Naive thymus-derived CD8-positive, alpha-beta T cell (primary cell): ENCODE data around the gene GBP7. TPM values are rescaled to one million over a fixed set of nuclear protein-coding genes. Genes with fewer than 3 reads are reported as not detected.
A peak's percentile ranks its signal among the peaks of the same experiment; 100 is the strongest.

Source experiments
- ATAC-seq, 2 donors: fragments of 150-1000 bp; cut with Tn5 transposase in 1 of 2; sonication (Bioruptor Pico), chemical (Tn5 transposase) in 1 of 2; 1 replicate in 1 of 2; 2 replicates in 1 of 2; pipeline ENCODE4 v1.10.0; 2021; ENCODE audit warnings: mild to moderate bottlenecking in 2 of 2, moderate library complexity in 2 of 2
- POLR2A ChIA-PET: fragments of 350-600 bp; sonication (Branson Sonifier 250); formaldehyde crosslinking; loops from one replicate; lab custom pipeline; 2021; ENCODE audit warnings: antibody characterized with exemption; lab: Charles Lee
- DNase-seq, 10 donors: peaks; one replicate each; pipeline versions ENCODE4 v3.0.0 to v3.0.0-alpha.2; 2020 to 2022
- H3K27ac Mint-ChIP-seq, 10 donors: one replicate each; pipeline ENCODE4 v1.8.0; 2020 to 2022; ENCODE audit warnings: mild to moderate bottlenecking in 10 of 10, mixed read lengths in 10 of 10, moderate library complexity in 4 of 10, inconsistent platforms in 1 of 10
- H3K27me3 Mint-ChIP-seq, 5 donors: one replicate each; pipeline ENCODE4 v1.8.0; 2021 to 2022; ENCODE audit warnings: mixed read lengths in 5 of 5
- H3K36me3 Mint-ChIP-seq, 3 donors: one replicate each; pipeline ENCODE4 v1.8.0; 2020 to 2022; ENCODE audit warnings: mixed read lengths in 3 of 3, mild to moderate bottlenecking in 2 of 3, inconsistent platforms in 1 of 3
- H3K4me1 Mint-ChIP-seq, 4 donors: one replicate each; pipeline ENCODE4 v1.8.0; 2021 to 2022; ENCODE audit warnings: mixed read lengths in 4 of 4
- H3K4me3 Mint-ChIP-seq, 10 donors: one replicate each; pipeline ENCODE4 v1.8.0; 2020 to 2022; ENCODE audit warnings: mild to moderate bottlenecking in 10 of 10, mixed read lengths in 10 of 10, moderate library complexity in 6 of 10, inconsistent platforms in 1 of 10
- H3K9me3 Mint-ChIP-seq, 9 donors: one replicate each; pipeline ENCODE4 v1.8.0; 2020 to 2022; ENCODE audit warnings: mixed read lengths in 9 of 9, mild to moderate bottlenecking in 3 of 9, inconsistent platforms in 1 of 9, moderate library complexity in 1 of 9
- polyA plus RNA-seq, 3 donors: library from polyadenylated mRNA; unstranded; fragments of 300-500 nt; fragmentation: Illumina TruSeq; gene quantifications; one replicate each; pipeline ENCODE4 v1.2.3, GENCODE V29; 2021
- total RNA-seq, 8 experiments: library from RNA in 2 of 8; stranded (reverse) in 2 of 8; gene quantifications; one replicate each; pipeline ENCODE4 v1.2.3 and lab custom pipeline; 2021 to 2026

GBP7 gene
- total and polyA plus RNA-seq, 5 experiments from 2014 or later, result 0.14 TPM; not detected in 4

DNA sequence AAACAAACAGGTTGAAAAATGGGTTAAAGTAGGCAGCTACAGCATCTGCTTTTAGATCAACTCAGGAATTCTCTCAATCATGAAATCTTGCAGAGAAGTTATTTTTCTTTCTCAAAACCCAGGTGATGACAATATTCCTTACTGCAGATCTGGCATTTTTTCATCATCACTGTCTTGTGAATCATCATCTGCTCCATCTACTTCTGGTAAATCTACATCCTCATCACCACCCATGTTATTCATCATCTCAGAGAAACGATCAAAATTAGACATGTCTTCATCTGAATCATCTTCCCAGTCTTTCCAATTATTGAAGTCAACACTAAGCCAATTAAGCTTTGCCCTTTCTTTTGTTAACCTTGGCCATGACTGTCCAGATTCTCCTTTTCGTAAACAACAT lies 71.7 kb downstream of the GBP7 start:
- POLR2A ChIA-PET, result no interaction called here
- peaks cover 0 to 1% (median 0%) of the 10 kb centered on the region in 5 donors for H3K27me3 Mint-ChIP-seq
- ATAC-seq (no peak), DNase-seq (no peak)
- peaks cover 49 to 54% (median 54%) of the 10 kb centered on the region in 3 donors for H3K36me3 Mint-ChIP-seq
- no peak overlapping the region for H3K4me3 Mint-ChIP-seq
- H3K9me3 Mint-ChIP-seq, result peaks cover 0 to 17% (median 6%) of the 10 kb centered on the region in 9 donors
- H3K27ac Mint-ChIP-seq, result peak overlapping the region in 3 of 10 donors; percentile 2 to 75 (median 11)
- H3K4me1 Mint-ChIP-seq, result peaks cover 0 to 7% (median 5%) of the 10 kb centered on the region in 4 donors

- Mint-ChIP-seq H3K27ac (no peak overlapping the region), H3K9me3 (peaks cover 0 to 23% (median 6%) of the 10 kb centered on the region in 9 donors), H3K27me3 (peaks cover 0 to 1% (median 0%) of the 10 kb centered on the region in 5 donors), H3K36me3 (peaks cover 32 to 38% (median 36%) of the 10 kb centered on the region in 3 donors), H3K4me3 (no peak overlapping the region), H3K4me1 (peaks cover 0 to 7% (median 0%) of the 10 kb centered on the region in 4 donors)
- POLR2A ChIA-PET, result no interaction called here
- DNase-seq, result no peak
- no peak for ATAC-seq
These were observed 73.8 kb downstream of the GBP7 start for GRCh38 chr1:89102021-89102420.

- Mint-ChIP-seq H3K27me3 (peaks cover 0 to 1% (median 0%) of the 10 kb centered on the region in 5 donors), H3K27ac (no peak overlapping the region), H3K4me3 (no peak overlapping the region), H3K9me3 (peaks cover 0 to 27% (median 8%) of the 10 kb centered on the region in 9 donors), H3K4me1 (peaks cover 0 to 4% (median 0%) of the 10 kb centered on the region in 4 donors), H3K36me3 (peaks cover 16 to 28% (median 24%) of the 10 kb centered on the region in 3 donors)
- DNase-seq (no peak), ATAC-seq (no peak)
- POLR2A ChIA-PET, result no interaction called here
These were observed 75.4 kb downstream of the GBP7 start for GRCh38 chr1:89100412-89100811.

GRCh38 chr1:89098857-89099256 lies 76.9 kb downstream of the GBP7 start:
- POLR2A ChIA-PET, result no interaction called here
- Mint-ChIP-seq H3K4me3 (no peak overlapping the region), H3K9me3 (peaks cover 0 to 13% (median 2%) of the 10 kb centered on the region in 9 donors), H3K27ac (no peak overlapping the region), H3K27me3 (peaks cover 0 to 1% (median 0%) of the 10 kb centered on the region in 5 donors), H3K36me3 (peaks cover under 1 to 13% (median 9%) of the 10 kb centered on the region in 3 donors), H3K4me1 (peaks cover 0 to 4% (median 0%) of the 10 kb centered on the region in 4 donors)
- ATAC-seq (no peak), DNase-seq (no peak)

- Mint-ChIP-seq H3K36me3 (peaks cover 0 to 9% (median 4%) of the 10 kb centered on the region in 3 donors), H3K27ac (no peak overlapping the region), H3K4me1 (peaks cover 0 to 4% (median 0%) of the 10 kb centered on the region in 4 donors), H3K4me3 (no peak overlapping the region), H3K9me3 (peaks cover 0 to 13% (median 2%) of the 10 kb centered on the region in 9 donors), H3K27me3 (peaks cover 0 to 1% (median 0%) of the 10 kb centered on the region in 5 donors)
- POLR2A ChIA-PET, result no interaction called here
- DNase-seq (no peak), ATAC-seq (no peak)
These were observed 80.1 kb downstream of the GBP7 start for GRCh38 chr1:89095737-89096136.

GRCh38 chr1:89089962-89090361 lies 85.8 kb downstream of the GBP7 start:
- no peak overlapping the region for H3K27ac Mint-ChIP-seq
- no peak overlapping the region for H3K4me3 Mint-ChIP-seq
- H3K36me3 Mint-ChIP-seq, result no peaks in the 10 kb centered on the region
- no peaks in the 10 kb centered on the region for H3K9me3 Mint-ChIP-seq
- H3K27me3 Mint-ChIP-seq, result no peaks in the 10 kb centered on the region
- peaks cover 0 to 6% (median under 1%) of the 10 kb centered on the region in 4 donors for H3K4me1 Mint-ChIP-seq
- POLR2A ChIA-PET, result no interaction called here
- ATAC-seq, result no peak
- no peak for DNase-seq

GRCh38 chr1:89088572-89088971 lies 87.2 kb downstream of the GBP7 start:
- H3K27me3 Mint-ChIP-seq, result no peaks in the 10 kb centered on the region
- H3K4me1 Mint-ChIP-seq, result peaks cover 0 to 6% (median under 1%) of the 10 kb centered on the region in 4 donors
- no peaks in the 10 kb centered on the region for H3K36me3 Mint-ChIP-seq
- no peak for ATAC-seq
- no peaks in the 10 kb centered on the region for H3K9me3 Mint-ChIP-seq
- no peak for DNase-seq
- POLR2A ChIA-PET, result no interaction called here
- no peak overlapping the region for H3K4me3 Mint-ChIP-seq
- no peak overlapping the region for H3K27ac Mint-ChIP-seq

DNA sequence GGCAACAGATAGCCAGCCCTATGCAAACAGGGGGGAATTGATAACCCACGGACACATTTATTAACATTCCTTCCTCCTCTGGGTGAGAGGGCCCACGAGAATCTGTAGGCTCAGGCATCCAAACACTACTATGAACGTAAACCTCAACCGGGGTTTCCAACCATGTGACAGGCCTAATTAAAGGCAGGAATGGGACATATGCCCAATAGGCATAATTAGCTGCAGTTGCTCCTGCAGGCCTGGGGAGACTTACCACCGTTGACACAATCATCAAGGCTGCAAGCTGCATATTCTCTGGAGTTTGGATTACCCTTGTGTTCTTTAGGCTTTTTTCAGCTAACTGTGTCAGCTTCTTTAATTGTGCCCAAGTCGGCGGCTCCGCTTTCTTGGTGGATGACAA lies 88.6 kb downstream of the GBP7 start:
- no peak overlapping the region for H3K27ac Mint-ChIP-seq
- H3K36me3 Mint-ChIP-seq, result no peaks in the 10 kb centered on the region
- ATAC-seq (no peak), DNase-seq (no peak)
- no peaks in the 10 kb centered on the region for H3K9me3 Mint-ChIP-seq
- H3K27me3 Mint-ChIP-seq, result no peaks in the 10 kb centered on the region
- no peak overlapping the region for H3K4me3 Mint-ChIP-seq
- POLR2A ChIA-PET, result no interaction called here
- H3K4me1 Mint-ChIP-seq, result peaks cover 0 to 6% (median under 1%) of the 10 kb centered on the region in 4 donors

DNA sequence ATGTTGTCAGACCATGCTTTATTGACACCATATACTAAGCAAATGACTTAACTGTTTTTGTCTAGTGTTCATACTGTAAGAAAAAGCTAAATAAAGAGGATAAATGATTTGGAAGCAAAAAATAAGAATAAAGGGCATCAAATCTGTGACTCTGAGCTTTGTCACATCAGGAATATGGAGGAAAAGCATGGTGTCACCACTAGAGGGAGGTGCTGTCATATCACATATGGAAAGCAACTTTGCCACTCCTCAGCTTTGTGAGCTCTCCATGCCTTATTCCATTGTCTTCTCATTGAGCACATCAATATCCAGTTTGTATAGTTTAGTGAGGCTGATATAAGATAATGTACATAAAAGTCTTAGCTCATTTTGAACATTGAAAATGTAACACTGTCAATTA lies 90.0 kb downstream of the GBP7 start:
- ATAC-seq, result peak; percentile 54 to 61
- POLR2A ChIA-PET, result no interaction called here
- Mint-ChIP-seq H3K27me3 (no peaks in the 10 kb centered on the region), H3K27ac (no peak overlapping the region), H3K4me3 (no peak overlapping the region), H3K36me3 (peaks cover 0 to 3% (median 0%) of the 10 kb centered on the region in 3 donors), H3K4me1 (peaks cover 0 to 6% (median under 1%) of the 10 kb centered on the region in 4 donors), H3K9me3 (peaks cover 0 to 4% (median under 1%) of the 10 kb centered on the region in 9 donors)
- peak in 7 of 10 donors; percentile 28 to 71 (median 47) for DNase-seq

Other genes starting within 250 kb of the GBP7 start
- 10 to 100 TPM; 26.6 to 28.2 TPM for gene KYAT3, start 183.4 kb downstream of the GBP7 start, total RNA-seq
- 10 to 100 TPM; 20.6 to 25.2 (median 22.8) TPM for gene KYAT3, start 183.4 kb downstream of the GBP7 start, polyA plus RNA-seq
- gene RBMXL1, start 183.4 kb downstream of the GBP7 start, total RNA-seq, result 10 to 100 TPM; 20.3 to 21.6 TPM
- gene RBMXL1, start 183.4 kb downstream of the GBP7 start, polyA plus RNA-seq, result 10 to 100 TPM in 2 of 3 donors, 1 to 10 TPM in 1; 9.5 to 10.8 (median 10.2) TPM
- gene GBP3, start 153.1 kb downstream of the GBP7 start, total RNA-seq, result 10 to 100 TPM; 31.6 to 39.4 TPM
- 10 to 100 TPM in 1 of 3 donors, 1 to 10 TPM in 2; 7.7 to 10.4 (median 9.4) TPM for gene GBP3, start 153.1 kb downstream of the GBP7 start, polyA plus RNA-seq
- 10 to 100 TPM; 42.7 to 45.7 TPM for gene GBP1, start 110.8 kb downstream of the GBP7 start, total RNA-seq
- 10 to 100 TPM; 41.1 to 60.5 (median 44.7) TPM for gene GBP1, start 110.8 kb downstream of the GBP7 start, polyA plus RNA-seq
- 100 to 1,000 TPM; 151 to 164 TPM for gene GBP2, start 49.9 kb downstream of the GBP7 start, total RNA-seq
- 10 to 100 TPM; 86.0 to 98.3 (median 90.2) TPM for gene GBP2, start 49.9 kb downstream of the GBP7 start, polyA plus RNA-seq
- 10 to 100 TPM; 23.1 to 27.2 TPM for gene GBP4, start 22.9 kb upstream of the GBP7 start, total RNA-seq
- 10 to 100 TPM; 32.3 to 37.5 (median 32.4) TPM for gene GBP4, start 22.9 kb upstream of the GBP7 start, polyA plus RNA-seq
- 10 to 100 TPM; 19.9 to 22.2 TPM for gene GBP5, start 96.9 kb upstream of the GBP7 start, total RNA-seq
- gene GBP5, start 96.9 kb upstream of the GBP7 start, polyA plus RNA-seq, result 10 to 100 TPM; 24.6 to 51.9 (median 48.7) TPM
- under 1 TPM; 0.10 to 0.19 TPM for gene GBP6, start 188.1 kb upstream of the GBP7 start, total RNA-seq
- gene GBP6, start 188.1 kb upstream of the GBP7 start, polyA plus RNA-seq, result under 1 TPM in 2 of 3 donors, not detected in 1; 0.18 to 0.27 TPM